Parathyroid adenoma (tissue), 2 donors: ENCODE measurements around the gene ASTN1.
A peak's percentile ranks its signal among the peaks of the same experiment; 100 is the strongest.

Experiments used
- H2AFZ ChIP-seq: fragments of 300-600 bp; sonication (generic); one replicate; pipeline ENCODE4 v1.7.0; 2017; ENCODE audit warnings: antibody characterized with exemption, mild to moderate bottlenecking
- H3K27ac ChIP-seq: fragments of 300-600 bp; sonication (generic); one replicate; pipeline ENCODE4 v1.7.0; 2017
- H3K27me3 ChIP-seq: fragments of 300-600 bp; sonication (generic); one replicate; pipeline ENCODE4 v1.7.0; 2017; ENCODE audit warnings: low read length; ENCODE audit not compliant: control insufficient read depth, insufficient read depth
- H3K36me3 ChIP-seq: fragments of 300-600 bp; sonication (generic); one replicate; pipeline ENCODE4 v1.7.0; 2017; ENCODE audit warnings: low read length; ENCODE audit not compliant: control insufficient read depth, insufficient read depth
- H3K4me1 ChIP-seq: fragments of 300-600 bp; sonication (generic); one replicate; pipeline ENCODE4 v1.7.0; 2017; ENCODE audit warnings: control low read depth
- H3K4me2 ChIP-seq: fragments of 300-600 bp; sonication (generic); one replicate; pipeline ENCODE4 v1.7.0; 2017; ENCODE audit warnings: low read length
- H3K4me3 ChIP-seq: fragments of 300-600 bp; sonication (generic); one replicate; pipeline ENCODE4 v1.7.0; 2017; ENCODE audit warnings: low read depth, low read length
- H3K79me2 ChIP-seq: fragments of 300-600 bp; sonication (generic); one replicate; pipeline ENCODE4 v1.7.0; 2017; ENCODE audit warnings: control low read depth
- H3K9ac ChIP-seq: fragments of 300-600 bp; sonication (generic); one replicate; pipeline ENCODE4 v1.7.0; 2017; ENCODE audit warnings: mild to moderate bottlenecking
- H3K9me3 ChIP-seq: fragments of 300-600 bp; sonication (generic); one replicate; pipeline ENCODE4 v1.7.0; 2017; ENCODE audit warnings: low read length; ENCODE audit not compliant: control insufficient read depth
- TF ChIP-seq, protein P1 (sequence below): fragments of 300-600 bp; sonication (generic); IDR thresholded peaks from one replicate; pipeline ENCODE4 v1.7.0; 2017; ENCODE audit warnings: antibody characterized with exemption, mild to moderate bottlenecking
- donor health status: primary hyperparathyroidism.

The ASTN1 gene

DNA sequence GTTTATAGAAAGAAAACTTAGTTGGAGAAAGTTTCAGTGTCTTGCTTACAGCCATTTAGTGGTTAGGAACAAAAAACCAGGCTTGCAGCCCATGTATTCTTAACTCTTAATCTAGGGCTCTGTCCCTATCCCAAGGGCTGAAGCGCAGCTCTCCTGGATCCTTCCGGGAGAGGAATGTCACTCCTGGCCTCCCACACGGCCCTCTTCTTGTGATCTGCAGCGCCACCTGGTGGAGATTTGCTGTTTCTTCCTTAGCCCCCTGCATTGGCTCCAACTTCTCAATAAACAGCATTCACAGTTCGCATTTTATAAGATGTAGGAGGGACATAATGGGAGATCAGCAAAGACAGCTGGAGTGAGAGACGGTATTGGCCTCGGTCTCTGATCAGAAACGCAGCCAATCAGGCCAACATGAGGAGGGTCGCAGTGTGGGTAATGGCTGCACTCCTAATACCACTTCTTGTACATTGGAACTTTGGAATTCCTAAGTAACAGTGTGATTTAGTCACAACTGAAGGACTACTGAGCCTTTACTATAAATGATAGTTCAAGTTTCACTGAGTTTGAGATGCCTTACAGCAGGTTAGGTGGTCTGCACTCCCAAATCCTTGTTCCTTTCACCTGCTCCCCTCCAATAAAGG is 283.4 kb downstream of the ASTN1 start:
- H3K9ac ChIP-seq, result no peak overlapping the region
- no peaks in the 10 kb centered on the region for H3K27me3 ChIP-seq
- H3K4me2 ChIP-seq, result no peak overlapping the region
- no peaks in the 10 kb centered on the region for H3K79me2 ChIP-seq
- H3K4me1 ChIP-seq, result no peaks in the 10 kb centered on the region
- H3K4me3 ChIP-seq, result no peak overlapping the region
- no peaks in the 10 kb centered on the region for H3K36me3 ChIP-seq
- H2AFZ ChIP-seq, result no peak overlapping the region
- H3K9me3 ChIP-seq, result no peaks in the 10 kb centered on the region
- TF ChIP-seq, protein P1, sequence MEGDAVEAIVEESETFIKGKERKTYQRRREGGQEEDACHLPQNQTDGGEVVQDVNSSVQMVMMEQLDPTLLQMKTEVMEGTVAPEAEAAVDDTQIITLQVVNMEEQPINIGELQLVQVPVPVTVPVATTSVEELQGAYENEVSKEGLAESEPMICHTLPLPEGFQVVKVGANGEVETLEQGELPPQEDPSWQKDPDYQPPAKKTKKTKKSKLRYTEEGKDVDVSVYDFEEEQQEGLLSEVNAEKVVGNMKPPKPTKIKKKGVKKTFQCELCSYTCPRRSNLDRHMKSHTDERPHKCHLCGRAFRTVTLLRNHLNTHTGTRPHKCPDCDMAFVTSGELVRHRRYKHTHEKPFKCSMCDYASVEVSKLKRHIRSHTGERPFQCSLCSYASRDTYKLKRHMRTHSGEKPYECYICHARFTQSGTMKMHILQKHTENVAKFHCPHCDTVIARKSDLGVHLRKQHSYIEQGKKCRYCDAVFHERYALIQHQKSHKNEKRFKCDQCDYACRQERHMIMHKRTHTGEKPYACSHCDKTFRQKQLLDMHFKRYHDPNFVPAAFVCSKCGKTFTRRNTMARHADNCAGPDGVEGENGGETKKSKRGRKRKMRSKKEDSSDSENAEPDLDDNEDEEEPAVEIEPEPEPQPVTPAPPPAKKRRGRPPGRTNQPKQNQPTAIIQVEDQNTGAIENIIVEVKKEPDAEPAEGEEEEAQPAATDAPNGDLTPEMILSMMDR, result peak; percentile 59
- no peak overlapping the region for H3K27ac ChIP-seq

DNA sequence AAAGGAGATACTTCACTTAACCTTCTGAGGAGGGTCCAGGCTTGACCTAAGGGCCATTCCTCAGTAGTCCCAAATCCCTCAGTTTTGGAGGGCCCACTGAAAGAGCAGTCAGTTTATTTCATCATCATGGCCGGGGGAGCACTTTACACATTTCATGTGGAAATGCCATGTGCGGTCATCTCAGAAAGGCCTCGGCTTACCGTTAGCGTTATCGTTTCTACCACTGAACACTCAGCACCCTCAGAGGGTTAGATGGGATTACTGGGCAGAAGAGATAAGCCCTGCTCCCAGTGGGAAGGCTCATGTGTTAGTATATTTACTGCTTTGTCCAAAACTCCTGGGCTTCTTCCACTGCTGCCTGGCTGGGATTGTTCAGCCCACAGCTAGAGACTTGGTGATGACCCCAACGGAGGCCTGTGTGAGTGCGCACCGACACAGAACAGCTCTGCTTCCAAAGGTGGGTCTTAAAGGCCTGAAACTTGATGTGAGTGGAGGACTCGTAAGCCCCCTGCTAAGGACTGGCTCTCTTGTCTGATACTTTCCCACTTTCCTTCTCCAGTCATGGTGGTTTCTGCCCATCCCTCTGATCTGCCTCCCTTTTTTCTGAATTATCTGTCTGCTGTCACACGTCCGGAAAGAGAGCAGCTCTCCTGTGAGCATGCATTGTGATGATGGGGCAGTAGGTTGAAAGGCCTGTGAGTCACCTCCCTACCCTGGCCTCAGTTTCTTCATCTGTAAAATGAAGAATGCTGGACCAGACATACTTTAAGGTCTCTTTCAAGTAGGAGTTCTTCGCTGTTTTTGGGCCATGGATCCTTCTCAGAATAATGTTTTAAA is 284.5 kb downstream of the ASTN1 start:
- Histone ChIP-seq H3K79me2 (no peaks in the 10 kb centered on the region), H3K36me3 (no peaks in the 10 kb centered on the region), H3K27me3 (no peaks in the 10 kb centered on the region), H3K9me3 (no peaks in the 10 kb centered on the region), H3K4me3 (no peak overlapping the region), H3K9ac (no peak overlapping the region), H3K4me2 (no peak overlapping the region), H3K27ac (no peak overlapping the region), H3K4me1 (no peaks in the 10 kb centered on the region), H2AFZ (no peak overlapping the region)
- TF ChIP-seq, protein P1, result no peak

DNA sequence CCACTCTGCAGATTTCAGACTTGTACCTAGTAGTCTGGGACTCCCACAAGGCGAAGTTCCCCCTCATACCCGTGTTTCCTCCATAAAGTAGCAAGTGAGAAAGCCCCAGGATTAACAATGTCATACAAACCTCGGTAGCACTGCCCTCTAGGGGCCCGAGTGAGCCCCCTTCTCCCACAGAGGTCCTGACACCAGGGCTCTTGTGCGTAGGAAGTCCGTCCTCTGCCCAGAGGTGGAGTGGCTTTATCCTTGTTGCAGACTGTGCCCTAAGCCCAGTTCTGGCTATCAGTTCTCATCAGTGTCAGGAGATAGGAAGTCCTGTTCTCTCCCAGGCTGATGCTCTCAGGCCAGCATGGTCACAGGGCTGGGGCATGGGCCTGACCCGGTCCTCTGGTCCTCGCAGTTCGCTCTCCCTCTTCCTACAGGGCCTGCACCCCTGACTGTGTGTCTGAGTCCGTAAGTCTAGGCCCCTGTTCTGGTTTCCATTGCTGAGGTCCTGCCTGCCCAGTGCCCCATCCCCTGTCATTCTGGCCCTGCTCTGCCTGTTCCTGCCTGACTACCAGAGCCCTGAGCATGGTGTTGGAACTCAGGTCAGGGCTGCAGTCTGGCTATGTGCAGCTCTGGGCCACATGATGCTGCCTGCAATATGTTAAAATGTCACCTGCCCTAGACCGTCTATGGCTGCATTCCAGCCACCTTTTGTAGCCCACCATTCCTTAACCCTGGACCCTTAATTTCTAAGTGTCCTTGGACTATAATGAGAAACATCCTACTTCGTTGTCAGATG is 285.6 kb downstream of the ASTN1 start:
- Histone ChIP-seq H3K4me3 (no peak overlapping the region), H3K4me2 (no peak overlapping the region), H3K4me1 (no peaks in the 10 kb centered on the region), H3K79me2 (no peaks in the 10 kb centered on the region), H3K9ac (no peak overlapping the region), H3K9me3 (no peaks in the 10 kb centered on the region), H3K36me3 (no peaks in the 10 kb centered on the region), H3K27ac (no peak overlapping the region), H2AFZ (no peak overlapping the region), H3K27me3 (no peaks in the 10 kb centered on the region)
- TF ChIP-seq, protein P1, result no peak

DNA sequence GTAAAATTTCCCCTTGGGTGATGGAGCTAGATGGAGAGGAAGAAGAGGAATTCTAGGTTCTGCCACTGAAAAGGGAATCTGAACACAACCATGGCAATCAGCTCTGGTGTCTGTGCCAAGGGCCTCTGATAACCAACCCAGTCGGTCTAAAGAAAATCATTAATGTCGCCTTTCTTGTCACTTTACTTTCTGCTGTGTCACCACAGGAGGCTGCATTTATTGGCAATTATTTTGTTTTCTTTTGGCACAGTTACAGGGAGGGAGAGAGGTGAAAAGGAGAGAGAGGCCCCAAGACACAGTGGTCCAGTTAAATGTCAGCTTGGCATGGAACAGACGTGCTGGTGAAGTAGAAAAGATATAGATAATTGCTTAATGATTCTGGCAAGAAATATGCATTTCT is 287.0 kb downstream of the ASTN1 start:
- Histone ChIP-seq H3K9me3 (no peaks in the 10 kb centered on the region), H3K36me3 (no peaks in the 10 kb centered on the region), H2AFZ (no peak overlapping the region), H3K4me3 (no peak overlapping the region), H3K4me1 (no peaks in the 10 kb centered on the region), H3K27ac (no peak overlapping the region), H3K9ac (no peak overlapping the region), H3K27me3 (no peaks in the 10 kb centered on the region), H3K4me2 (no peak overlapping the region), H3K79me2 (no peaks in the 10 kb centered on the region)
- TF ChIP-seq, protein P1, result no peak
